Stimulated activated CD8-positive, alpha-beta memory T cell treated with anti-CD3 and anti-CD28 coated beads, Interleukin-7, amount 100 ng/mL, for 1 hour (primary cell): ENCODE results near the gene MEGF11.

Experiments
- DNase-seq, 2 donors: peaks; one replicate each; pipeline ENCODE4 v3.0.0-alpha.2; 2020; ENCODE audit warnings: low read depth in 2 of 2

The MEGF11 gene

DNA sequence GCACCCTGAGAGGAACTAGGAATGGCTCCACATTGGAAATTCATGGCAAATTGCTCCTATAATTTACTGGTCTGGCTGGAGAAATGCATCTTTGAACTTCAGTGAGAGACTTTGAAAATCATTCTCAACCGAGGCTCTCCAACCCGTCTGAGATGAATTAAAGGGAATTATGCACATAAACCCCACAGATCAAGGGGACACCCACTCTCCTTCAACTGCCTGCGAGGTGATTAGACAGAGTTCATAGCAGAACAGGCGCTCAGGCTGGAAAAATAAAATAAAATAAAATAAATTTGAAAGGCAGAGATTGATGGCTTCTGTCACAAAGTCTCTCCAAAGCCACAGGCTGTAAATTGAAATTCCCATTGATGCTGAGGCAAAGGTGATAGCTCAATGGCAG, 37.7 kb downstream of the MEGF11 start:
- no peak for DNase-seq

DNA sequence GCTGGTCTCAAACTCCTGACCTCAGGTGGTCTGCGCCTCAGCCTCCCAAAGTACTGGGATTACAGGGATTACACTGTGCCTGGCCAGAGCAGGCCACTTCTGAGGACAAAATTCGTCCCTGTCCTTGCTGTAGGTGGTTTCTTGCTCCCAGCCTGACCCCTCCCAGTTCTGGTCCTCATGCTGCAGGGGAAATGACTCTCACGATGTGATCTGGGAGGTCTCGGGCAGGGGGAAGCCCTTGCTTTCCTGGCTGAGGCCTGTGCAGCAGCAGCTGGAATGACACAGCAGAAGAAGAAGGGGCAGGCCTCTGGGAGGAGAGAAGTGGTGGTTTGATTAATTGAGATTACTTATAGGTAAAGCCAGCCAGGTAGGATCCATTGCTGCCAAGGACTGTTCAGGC, 39.3 kb downstream of the MEGF11 start:
- no peak for DNase-seq

DNA sequence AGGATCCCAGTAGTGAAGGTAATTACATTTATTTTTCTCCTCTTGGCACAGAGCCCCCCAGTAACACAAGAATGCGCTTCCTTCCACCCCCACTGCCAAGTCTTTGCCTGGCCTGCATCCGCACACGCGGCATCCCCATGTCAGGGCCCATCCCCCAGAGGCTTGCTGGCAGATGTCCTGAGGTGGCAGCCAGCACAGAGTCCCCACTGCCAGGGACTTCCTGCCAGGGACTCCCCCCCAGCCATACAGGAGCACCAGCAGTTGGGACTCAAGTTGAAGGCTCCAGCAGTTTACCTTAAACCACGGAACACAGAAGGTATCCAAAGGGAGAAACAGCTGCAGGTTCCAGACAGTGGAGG, 41.0 kb downstream of the MEGF11 start:
- no peak for DNase-seq

DNA sequence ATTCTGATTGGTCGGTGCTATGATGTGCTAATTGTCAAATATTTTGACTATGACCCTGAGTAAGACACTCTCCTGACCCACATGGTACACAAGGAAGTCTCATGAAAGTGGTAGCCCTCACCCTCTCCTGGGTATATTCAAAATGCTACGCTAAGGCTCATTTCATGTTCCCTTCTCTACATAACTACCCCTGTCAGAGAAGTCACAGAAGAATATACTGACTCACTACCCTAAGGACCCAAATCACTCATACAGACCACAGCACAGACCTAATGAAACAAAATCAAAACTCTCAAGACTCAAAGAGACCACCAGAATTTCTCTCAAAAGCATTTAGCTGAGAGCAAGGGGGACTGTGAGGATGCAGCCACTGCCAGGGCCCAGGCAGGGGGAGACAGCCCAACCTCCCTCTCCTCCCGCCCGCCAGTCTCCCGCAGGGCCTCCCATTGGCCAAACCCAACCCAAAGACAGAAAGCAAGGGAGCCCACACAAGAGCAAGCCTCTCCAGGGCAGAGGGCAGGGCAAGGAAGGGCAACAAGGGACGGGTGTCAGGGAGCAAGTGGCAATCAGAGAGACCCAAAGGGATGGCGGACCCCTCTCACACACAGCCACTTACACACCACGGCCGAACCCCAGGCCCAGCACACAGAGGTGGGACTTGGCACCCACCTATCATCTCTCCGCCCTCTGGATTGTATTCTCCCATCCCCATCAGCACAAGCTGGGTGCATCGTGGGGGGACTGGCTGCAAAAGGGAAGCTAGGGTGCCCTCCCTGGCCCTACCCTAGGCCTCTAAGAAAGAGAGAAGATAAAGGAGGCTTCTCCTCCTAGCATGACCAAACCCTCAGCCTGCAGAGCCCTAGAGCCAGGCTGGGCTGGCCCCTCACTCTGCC, 41.6 kb downstream of the MEGF11 start:
- no peak for DNase-seq

DNA sequence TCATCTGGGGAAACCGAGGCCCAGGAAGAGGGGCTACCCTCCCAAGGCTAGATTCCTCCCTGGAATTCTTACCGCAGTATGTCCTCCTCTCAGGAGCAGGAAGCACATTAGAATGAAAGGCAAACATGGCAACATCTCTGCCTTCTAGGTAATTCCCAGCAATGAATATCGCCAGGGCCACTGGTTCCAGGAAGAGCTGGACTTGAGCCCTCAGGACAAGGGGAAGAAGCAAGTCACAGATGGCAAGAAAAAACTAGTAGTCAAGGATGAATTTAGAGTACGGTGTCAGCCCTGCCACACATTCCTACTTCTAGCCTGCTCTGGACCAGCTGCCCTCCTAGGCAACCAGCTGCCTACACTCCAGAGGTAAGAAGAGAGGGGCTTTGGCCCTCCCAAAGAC, 42.9 kb downstream of the MEGF11 start:
- DNase-seq = no peak

DNA sequence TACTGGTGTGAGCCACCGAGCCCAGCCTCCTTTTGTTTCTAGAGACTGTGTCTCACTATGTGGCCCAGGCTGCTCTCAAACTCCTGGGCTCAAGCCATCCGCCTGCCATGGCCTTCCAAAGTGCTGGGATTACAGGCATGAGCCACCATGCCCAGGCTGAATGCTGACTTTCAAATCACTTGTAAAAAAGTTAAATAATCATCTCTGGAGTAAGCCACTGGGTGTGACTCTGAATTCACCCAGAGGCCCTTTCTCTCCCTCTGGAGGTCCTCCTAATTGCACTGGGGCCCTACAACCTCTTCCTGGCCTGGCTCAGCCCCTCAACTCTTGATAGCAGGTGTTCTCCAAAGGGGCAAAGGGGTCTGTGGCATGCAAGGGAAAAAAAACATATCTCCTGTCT, 54.8 kb downstream of the MEGF11 start:
- DNase-seq = no peak

DNA sequence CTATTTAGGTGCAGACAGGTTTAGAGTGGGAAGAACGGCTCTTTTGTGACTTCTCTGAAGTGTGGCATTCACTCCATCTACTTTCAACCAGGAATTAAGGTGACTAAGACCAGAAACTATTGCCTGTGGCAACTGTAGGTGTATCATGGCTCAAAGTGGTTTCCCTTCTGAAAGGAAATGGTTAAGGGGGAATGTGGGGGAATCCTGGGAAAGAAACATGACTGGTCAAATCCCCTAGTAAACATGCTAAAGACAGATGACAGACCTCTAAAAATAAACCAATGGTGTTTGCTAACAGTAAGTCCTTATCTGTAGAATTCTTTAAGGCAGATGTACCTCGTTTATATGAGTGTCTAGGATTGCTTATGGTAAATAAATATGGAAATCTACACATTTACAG, 56.9 kb downstream of the MEGF11 start:
- no peak for DNase-seq

DNA sequence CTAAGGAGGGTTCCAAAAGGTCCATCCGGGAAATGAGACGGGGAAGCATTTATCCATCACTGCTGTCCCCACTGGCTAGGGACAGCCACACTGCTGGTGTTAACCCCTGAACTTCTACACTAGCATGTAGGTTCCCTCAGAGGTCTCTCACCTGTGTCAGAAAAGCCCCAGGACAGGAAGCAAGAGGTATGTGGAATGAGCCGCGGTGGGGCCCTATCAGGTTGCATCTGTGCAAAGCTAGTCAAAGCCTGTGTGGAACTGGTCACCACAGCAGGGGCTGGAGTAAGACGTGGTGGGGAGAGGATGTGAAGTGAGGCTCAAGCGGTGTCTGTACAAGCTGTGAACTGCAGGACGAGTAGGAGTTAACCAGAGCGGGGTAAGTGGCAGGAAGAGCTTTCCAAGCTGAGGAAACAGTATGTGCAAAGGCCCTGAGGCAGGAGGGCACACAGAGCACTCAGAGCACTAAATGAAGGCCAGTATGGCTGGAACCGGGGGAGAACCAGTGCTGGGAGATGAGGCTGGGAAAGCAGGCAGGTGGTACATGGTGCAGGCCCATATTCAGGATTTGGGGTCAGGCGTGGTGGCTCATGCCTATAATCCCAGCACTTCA, 57.8 kb downstream of the MEGF11 start:
- DNase-seq = no peak

DNA sequence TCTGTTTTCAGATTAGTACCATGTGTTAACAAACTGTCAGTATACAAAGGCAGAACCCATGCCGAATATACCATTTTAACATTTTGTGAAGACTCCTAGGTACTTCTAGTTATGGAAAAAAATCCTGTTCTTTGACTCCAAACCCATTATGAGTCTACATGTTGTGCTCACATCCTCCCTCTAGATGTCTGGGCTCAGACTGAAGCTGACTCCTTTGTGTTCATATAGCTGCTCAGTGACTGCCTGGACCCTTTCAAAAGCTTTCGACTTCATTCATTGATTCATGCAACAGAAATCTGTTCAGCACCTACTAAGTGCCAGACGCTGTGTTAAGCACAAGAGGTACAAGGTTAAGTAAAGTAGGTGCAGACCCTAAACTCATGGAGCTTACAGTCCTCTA, 60.5 kb downstream of the MEGF11 start:
- DNase-seq = no peak

DNA sequence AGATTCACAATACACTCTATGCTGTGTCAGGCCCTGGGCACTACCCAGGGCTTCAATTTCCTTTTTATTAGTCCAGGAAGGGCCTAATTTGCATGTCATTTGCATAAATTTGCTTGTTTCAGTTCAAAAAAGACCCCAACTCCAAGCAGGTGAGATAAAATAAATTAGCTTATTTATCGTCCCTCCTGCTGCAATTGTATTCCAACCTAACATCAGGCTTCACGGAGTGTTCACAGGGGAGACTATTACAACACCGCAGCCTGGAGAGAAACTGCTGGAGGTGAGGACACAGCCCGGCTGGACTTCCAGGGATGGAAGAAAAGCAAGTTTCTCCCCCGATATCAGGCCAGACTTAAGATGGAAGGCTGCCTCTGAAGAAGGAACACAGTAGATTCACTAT, 62.8 kb downstream of the MEGF11 start:
- DNase-seq = no peak

DNA sequence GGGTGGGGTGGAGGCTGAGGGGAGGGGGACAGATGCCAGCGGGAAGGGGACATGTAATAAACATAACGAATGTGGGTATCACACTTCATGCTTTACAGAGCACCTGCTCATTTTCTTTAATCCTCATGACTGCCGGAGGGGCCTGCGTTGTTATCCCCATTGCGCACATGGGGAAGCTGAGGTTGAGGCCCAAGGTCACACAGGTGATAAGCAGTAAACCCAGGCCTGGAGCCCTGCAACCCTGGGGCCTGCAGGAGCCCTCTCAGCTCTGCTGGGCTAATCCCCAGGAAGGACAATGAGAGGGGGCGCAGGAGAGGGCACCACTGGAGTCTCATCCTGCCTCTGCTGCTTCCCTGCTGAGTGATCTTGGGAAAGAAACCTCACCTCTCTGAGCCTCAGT, 64.3 kb downstream of the MEGF11 start:
- DNase-seq = no peak

DNA sequence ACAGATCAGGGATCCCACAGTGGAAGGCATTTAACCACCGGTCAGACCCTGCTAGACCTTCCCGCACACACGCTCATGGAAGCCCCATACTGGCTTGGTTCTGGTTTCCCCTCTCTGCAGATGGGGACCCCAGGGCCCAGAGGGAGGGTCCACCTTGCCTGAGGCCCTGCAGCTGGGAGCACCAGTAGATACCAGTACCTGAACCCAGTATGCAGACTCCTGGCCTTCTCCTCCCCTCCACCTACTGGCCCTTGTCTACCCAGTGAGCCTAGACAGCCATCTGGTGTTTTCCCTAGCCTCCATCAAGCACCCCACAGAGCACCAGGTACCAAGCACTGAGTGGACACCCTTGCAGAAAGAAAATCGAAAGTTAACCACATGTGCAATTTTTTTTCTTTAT, 65.1 kb downstream of the MEGF11 start:
- no peak for DNase-seq

DNA sequence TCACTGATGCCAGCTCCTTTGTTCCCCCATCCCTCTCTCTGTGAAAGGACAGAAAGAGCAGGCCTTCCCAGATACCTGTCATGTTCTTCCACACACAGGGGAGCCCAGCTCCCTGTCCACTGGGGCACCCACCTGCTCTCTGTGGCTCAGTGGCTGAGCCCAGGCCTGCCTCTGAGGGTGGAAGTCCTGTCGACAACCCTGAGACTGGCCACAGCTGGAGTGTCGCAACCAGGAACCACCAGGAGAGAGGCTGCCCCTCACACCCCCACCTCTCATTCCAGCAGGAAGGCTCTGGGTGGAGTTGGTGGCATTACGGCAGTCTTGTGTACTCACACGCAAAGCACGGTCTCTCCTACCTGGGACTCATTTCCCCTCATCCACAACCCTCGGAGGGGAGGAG, 66.3 kb downstream of the MEGF11 start:
- no peak for DNase-seq

DNA sequence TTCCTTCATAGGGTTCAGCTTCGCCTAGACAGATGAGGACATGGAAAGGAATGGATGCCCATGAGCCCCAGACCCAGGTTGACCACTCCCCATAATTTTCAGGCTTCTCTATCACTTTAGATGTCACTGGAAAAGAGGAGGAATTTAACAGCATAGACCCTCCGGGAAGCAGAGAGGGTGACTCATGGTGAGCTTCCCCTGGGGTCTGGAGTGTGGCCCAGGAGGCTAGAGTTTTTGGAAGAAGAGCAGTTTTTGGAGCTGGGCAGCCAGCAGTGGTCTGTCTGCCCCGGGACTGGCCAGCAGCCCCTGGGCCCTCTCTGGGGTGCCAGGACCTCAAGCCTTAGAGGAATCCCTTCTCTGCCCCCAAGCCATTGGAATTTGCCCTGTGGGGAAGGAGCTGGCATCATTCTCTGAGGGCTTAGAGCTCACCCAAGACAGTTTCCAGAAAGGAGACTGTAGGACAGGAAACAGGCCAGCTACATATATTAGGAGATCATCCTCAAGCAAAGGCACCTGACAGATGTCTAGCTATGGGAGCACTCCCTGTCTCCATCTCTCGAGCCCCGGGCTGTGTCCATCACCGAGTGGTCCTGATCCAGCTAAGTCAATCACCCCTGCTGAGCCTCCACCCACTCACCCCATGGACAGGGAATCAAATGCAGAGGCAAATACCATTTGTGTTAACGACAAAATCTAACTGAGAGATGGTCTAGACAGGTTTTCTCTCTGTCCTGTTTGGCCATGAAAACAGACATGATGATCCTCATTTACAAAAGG, 67.3 kb downstream of the MEGF11 start:
- DNase-seq = no peak

DNA sequence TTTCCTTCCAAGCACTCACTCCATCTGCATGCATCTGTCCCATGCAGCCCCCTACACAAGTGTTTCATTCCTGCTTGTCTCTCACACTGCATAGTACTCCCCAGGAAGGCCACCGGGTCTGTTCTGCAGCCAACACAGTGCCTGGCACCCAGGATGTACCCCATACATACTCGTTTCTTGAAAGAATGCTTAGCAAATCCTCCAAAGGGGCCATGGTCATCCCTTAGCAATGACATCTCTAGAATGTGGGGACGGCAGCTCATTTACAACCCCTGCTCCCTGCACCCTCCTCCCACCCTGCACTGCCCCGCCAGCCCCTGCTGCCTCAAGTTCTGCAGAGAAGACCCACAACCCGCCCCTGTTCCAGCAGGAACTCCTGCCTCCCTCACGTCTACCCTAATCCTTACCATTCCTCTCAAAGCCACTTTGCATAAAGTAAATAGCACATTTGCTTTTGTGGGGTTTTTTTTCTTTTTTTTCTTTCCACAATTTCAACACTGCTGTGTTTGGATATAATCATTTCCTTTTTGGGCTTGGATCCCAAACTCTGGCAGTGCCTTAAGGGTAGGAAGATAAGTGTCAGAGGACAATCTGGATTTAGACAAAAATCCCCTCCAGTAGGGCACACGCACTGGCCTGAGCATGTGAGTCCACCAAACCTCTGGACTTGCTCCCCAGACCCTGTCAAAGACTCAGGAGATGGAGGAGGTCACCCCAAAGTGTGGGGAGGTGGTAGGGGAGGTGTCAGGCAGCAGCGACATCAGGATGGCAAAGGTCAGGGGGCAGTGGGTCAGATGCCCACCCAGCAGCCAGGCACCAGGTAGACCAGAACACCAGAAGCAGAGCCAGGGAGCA, 68.4 kb downstream of the MEGF11 start:
- DNase-seq = no peak

DNA sequence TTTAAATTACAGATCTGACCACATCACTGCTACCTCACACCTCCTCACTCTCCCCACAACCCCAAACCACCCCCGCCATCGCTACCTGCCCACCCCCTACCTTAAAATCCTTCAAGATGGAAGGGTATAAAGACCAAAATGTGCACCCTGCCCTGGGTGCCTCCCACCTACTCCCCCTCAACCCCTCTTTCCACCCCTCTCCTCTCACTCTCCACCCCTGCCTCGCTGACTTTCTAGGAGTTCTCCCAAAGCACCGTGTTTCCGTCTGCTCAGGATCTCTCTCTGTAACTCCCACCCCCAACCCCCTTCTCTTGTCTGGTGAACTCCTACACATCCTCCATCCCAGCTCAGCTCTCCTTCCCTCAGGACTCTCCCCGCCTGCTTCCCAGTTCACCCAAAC, 69.1 kb downstream of the MEGF11 start:
- DNase-seq = no peak

DNA sequence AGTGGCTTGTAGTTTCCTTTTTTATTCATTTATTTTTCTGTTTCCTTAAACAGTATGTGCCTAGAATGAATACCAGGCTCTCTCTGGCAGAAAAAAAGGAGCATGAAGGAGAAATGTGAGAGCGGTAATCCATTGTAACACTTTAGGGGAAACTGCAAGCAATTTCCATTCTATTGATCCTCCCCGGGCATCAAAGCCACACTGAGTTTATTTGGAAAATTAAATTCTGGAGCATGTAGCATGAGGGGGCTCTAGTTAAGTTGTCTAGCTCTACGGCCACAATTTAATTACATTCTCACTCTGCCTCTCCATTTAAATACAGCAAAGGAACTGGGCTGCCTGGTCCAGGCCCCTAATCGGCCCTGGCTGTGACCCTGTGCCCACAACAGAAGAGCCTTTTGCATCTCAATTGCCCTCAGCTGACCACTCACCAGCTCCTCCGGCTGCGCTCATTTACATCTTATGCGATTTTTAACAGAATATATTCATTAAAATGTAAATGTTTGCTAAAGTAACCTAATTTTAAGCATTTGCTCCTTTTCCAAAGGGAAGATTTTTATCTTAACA, 72.9 kb downstream of the MEGF11 start:
- DNase-seq = no peak

DNA sequence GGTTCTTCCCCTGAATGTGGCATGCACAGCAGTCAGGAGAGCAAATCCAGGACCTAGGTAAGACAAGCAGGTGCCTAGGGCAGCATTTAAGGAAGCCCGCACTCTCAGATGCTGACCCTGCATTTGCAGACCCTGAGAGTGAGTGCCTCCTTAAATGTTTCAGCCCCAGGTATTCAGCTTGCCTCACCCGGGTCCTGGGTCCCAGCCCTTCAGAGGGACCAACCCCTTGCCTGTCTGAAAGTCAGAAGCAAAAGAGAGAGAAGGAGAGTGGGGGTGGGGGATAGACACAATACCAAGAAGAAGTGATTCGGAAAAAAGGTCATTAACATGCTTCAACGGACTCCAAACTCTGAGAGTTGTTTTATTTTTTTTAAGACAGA, 75.0 kb downstream of the MEGF11 start:
- no peak for DNase-seq

DNA sequence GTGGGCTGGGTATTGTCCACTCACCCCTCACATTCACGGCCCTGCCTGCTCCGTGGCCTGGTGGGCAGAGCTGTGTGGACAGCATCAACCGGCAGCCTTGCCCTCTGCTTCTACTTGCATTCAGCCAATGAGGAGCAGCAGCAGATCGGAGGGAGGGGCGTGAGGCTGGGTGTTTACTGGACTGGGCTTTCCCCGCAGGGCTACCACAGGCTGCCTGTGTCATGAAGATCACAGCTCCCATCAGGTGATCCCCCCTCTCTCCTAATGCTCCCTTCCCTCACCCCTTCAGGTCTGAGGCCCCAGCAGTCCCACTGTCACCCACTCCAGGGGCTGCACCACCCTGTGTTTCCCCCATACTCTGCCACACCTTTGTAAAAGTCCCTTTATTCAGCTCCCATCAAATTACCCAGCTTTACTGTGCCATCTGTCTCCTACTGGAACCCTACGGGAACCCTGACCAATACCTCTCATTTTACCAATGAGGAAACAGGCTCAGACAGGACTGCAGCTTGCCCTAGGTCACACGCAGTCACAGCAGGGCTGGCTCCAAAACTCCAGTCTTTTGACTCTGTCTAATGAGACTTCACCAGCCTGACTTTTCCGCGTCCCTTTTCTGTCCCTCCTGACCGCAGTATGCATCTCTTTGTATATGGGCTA, 81.1 kb downstream of the MEGF11 start:
- DNase-seq = no peak

DNA sequence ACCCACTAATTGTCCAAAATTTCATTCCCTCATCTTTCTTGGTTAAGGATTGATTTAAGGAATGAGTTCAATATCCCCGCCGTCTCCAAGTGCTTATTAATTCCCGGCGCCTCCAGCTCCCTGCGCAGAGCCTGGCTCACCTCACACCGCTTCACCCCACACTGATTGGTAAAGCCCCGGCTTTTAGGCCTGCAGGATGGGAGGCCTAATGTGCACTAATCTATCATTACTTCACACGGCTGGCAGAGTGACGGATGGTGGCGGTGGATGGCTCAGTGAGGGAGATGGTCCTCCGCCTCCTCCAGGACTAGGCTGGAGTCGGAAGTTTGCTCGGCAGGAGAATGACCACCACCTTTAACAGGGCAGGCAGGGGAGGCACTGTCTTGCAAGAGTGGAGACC, 81.7 kb downstream of the MEGF11 start:
- no peak for DNase-seq

DNA sequence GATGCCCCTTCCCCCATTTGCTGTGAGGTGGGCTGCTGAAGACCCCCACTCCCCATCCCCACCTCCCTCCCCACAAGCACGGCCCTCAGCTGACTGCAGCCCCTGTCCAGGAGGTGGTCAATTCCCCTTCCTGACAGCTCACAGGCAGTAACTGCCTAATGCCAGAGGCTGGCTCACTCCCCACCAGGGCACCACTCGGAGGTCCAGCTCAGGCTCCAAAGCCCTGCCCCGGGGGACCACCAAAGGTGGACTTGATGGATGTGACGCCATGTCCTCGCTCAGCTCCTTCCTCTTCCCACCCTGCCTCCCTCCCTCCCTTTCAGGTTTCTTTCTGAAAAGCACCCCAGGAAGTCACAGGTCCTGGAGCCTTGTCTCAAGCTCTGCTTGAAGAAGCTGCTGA, 82.8 kb downstream of the MEGF11 start:
- no peak for DNase-seq
